ENCODE data around the gene MPP3. TPM values are rescaled to one million over a fixed set of nuclear protein-coding genes. Genes with fewer than 3 reads are reported as not detected.

MPP3 gene
- total RNA-seq, 1 experiment from 2014 or later: 6.9 TPM

- Histone ChIP-seq H3K23ac (ENCODE audit: insufficient read length, low read depth, low read length) (no peak overlapping the region), H3K9ac (ENCODE audit: extremely low read depth, insufficient read length, low read length) (no peak overlapping the region), H2BK20ac (ENCODE audit: low read depth, low read length, poor library complexity, severe bottlenecking) (no peak overlapping the region), H3K14ac (ENCODE audit: insufficient read depth, low read length) (no peak overlapping the region), H2BK12ac (ENCODE audit: insufficient read length, low read depth, low read length) (no peak overlapping the region), H3T11ph (ENCODE audit: low read length) (no peak overlapping the region), H4K20me1 (ENCODE audit: control insufficient read depth, insufficient read depth, insufficient read length) (no peaks in the 10 kb centered on the region), H3K79me2 (ENCODE audit: insufficient read depth, low read length) (no peaks in the 10 kb centered on the region), H3K56ac (ENCODE audit: insufficient read length, low read depth, low read length) (no peak overlapping the region), H3K23me2 (ENCODE audit: insufficient read length, low read depth, low read length, poor library complexity, severe bottlenecking) (no peaks in the 10 kb centered on the region), H3K4ac (ENCODE audit: low read depth, low read length) (no peak overlapping the region), H4K91ac (ENCODE audit: insufficient read length, low read depth, low read length) (no peak overlapping the region), H2AFZ (ENCODE audit: low read length) (no peak overlapping the region), H3K27ac (ENCODE audit: insufficient read length, low read depth, low read length) (no peak overlapping the region), H2AK5ac (ENCODE audit: insufficient read length, low read length) (no peak overlapping the region), H2BK15ac (ENCODE audit: low read depth, low read length) (no peak overlapping the region), H3K4me1 (ENCODE audit: insufficient read depth, low read length) (no peaks in the 10 kb centered on the region), H2BK5ac (ENCODE audit: insufficient read length, low read length) (no peak overlapping the region), H3K4me2 (ENCODE audit: insufficient read depth, insufficient read length, low read length) (no peak overlapping the region), H2BK120ac (ENCODE audit: low read depth, low read length, poor library complexity, severe bottlenecking) (no peak overlapping the region), H3K27me3 (ENCODE audit: insufficient read depth, low read length) (no peaks in the 10 kb centered on the region), H3K18ac (ENCODE audit: insufficient read length, low read depth, low read length) (no peak overlapping the region), H3K9me3 (ENCODE audit: control insufficient read depth, low read depth, low read length) (no peaks in the 10 kb centered on the region), H4K5ac (ENCODE audit: insufficient read length, low read depth, low read length) (no peak overlapping the region), H4K8ac (replicated peaks; ENCODE audit: insufficient read length, low read depth, low read length) (no peak overlapping the region), H3K79me1 (ENCODE audit: insufficient read depth, low read depth, low read length, poor library complexity, severe bottlenecking) (no peaks in the 10 kb centered on the region)
- Mint-ChIP-seq H3K4me1 (peaks cover 3 to 4% of the 10 kb centered on the region in 2 experiments), H3K36me3 (ENCODE audit: insufficient read depth in 1 of 3, low read depth in 3 of 3) (peaks cover 4 to 44% (median 39%) of the 10 kb centered on the region in 3 experiments), H3K27ac (no peak overlapping the region), H3K27me3 (ENCODE audit: low read depth) (no peaks in the 10 kb centered on the region), H3K4me3 (no peak overlapping the region), H3K9me3 (no peaks in the 10 kb centered on the region)
- TF ChIP-seq, protein P1, sequence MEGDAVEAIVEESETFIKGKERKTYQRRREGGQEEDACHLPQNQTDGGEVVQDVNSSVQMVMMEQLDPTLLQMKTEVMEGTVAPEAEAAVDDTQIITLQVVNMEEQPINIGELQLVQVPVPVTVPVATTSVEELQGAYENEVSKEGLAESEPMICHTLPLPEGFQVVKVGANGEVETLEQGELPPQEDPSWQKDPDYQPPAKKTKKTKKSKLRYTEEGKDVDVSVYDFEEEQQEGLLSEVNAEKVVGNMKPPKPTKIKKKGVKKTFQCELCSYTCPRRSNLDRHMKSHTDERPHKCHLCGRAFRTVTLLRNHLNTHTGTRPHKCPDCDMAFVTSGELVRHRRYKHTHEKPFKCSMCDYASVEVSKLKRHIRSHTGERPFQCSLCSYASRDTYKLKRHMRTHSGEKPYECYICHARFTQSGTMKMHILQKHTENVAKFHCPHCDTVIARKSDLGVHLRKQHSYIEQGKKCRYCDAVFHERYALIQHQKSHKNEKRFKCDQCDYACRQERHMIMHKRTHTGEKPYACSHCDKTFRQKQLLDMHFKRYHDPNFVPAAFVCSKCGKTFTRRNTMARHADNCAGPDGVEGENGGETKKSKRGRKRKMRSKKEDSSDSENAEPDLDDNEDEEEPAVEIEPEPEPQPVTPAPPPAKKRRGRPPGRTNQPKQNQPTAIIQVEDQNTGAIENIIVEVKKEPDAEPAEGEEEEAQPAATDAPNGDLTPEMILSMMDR (conservative IDR thresholded peaks at IDR 0.05): no peak
- no peak for DNase-seq
- no CpG with 5 or more reads among the region's 9 CpGs for WGBS (ENCODE audit: extremely low coverage, insufficient read length, low lambda C conversion rate)
Observed at GRCh38 chr17:43768382-43768781, 64.6 kb downstream of the MPP3 start.

All from H9 (cell line).